Sigmoid colon (tissue), 7 donors: Measurements from ENCODE around the gene ACE. TPM values are rescaled to one million over a fixed set of nuclear protein-coding genes. Genes with fewer than 3 reads are reported as not detected.

ENCODE experiments used
- DNase-seq: peaks from one replicate; pipeline ENCODE4 v3.0.0-alpha.2; 2019
- H3K27ac ChIP-seq, 4 donors: fragments of 200-600 bp; sonication (generic); one replicate each; pipeline ENCODE4 v1.5.1; 2016 to 2019; ENCODE audit warnings: mild to moderate bottlenecking in 1 of 4
- H3K27me3 ChIP-seq, 3 donors: fragments of 200-600 bp; sonication (generic); one replicate each; pipeline ENCODE4 v1.5.1; 2019; ENCODE audit warnings: mild to moderate bottlenecking in 1 of 3
- H3K36me3 ChIP-seq, 4 donors: fragments of 200-600 bp; sonication (generic); one replicate each; pipeline ENCODE4 v1.5.1; 2016 to 2019
- H3K4me1 ChIP-seq, 4 donors: fragments of 200-600 bp; sonication (generic); one replicate each; pipeline ENCODE4 v1.5.1; 2017 to 2019
- H3K4me3 ChIP-seq, 4 donors: fragments of 200-600 bp; sonication (generic); one replicate each; pipeline ENCODE4 v1.5.1; 2017 to 2019; ENCODE audit warnings: mild to moderate bottlenecking in 2 of 4, moderate library complexity in 1 of 4
- H3K9me3 ChIP-seq, 4 donors: fragments of 200-600 bp in 3 of 4; sonication (generic) in 3 of 4; one replicate each; pipeline versions ENCODE4 v1.5.1 to v1.6.1; 2013 to 2019
- CTCF ChIP-seq, 4 experiments: fragments of 450-650 bp in 3 of 4; fragments of 200-600 bp in 1 of 4; IDR thresholded peaks; one replicate each; pipeline ENCODE4 v1.5.1; 2016 to 2019; ENCODE audit warnings: antibody characterized with exemption in 4 of 4, mild to moderate bottlenecking in 3 of 4, moderate library complexity in 2 of 4
- EP300 ChIP-seq, 4 donors: sonication (generic); formaldehyde crosslinking; IDR thresholded peaks; one replicate each; pipeline ENCODE4 v1.6.1; 2017; ENCODE audit warnings: antibody characterized with exemption in 4 of 4
- POLR2A ChIP-seq, 2 donors: fragments of 450-650 bp; IDR thresholded peaks; one replicate each; pipeline ENCODE4 v1.6.1; 2016; ENCODE audit warnings: antibody characterized with exemption in 2 of 2, mild to moderate bottlenecking in 2 of 2, moderate library complexity in 2 of 2
- POLR2AphosphoS5 ChIP-seq, 4 donors: sonication (generic); formaldehyde crosslinking; IDR thresholded peaks; one replicate each; pipeline ENCODE4 v1.6.1; 2017; ENCODE audit warnings: antibody characterized with exemption in 4 of 4
- WGBS, 2 donors: extraction: QIAGEN DNeasy Blood & Tissue Kit; methylation state at CpG; one replicate each; pipeline ENCODE4 v1.1.7; 2013; 5-methylcytosine and 5-hydroxymethylcytosine counted together
- intact Hi-C: fragments of 100-400 bp; cut with DNase I; formaldehyde crosslinking; loops from one replicate; pipeline ENCODE4 v1.15.1; 2023
- polyA plus RNA-seq, 3 donors: library from polyadenylated mRNA; stranded (reverse); fragments of 200-250 nt; gene quantifications; one replicate each; pipeline ENCODE4 v1.2.3, GENCODE V29; 2013
- total RNA-seq, 4 donors: library from RNA; depleted of rRNA; stranded (reverse); fragments of >200 nt; gene quantifications; one replicate each; pipeline ENCODE4 v1.1.0, GENCODE V29; 2016
- donor health status: healthy with polysubstance abuse.
- donor health status: Bipolar disorder and iron deficiency.
- donor health status: healthy.

The ACE gene
- total and polyA plus RNA-seq, 7 donors, result 1.4 to 24.9 (median 2.5) TPM

- Histone ChIP-seq H3K4me1 (peaks cover 0 to 10% (median 9%) of the 10 kb centered on the region in 4 donors), H3K36me3 (no peaks in the 10 kb centered on the region), H3K27me3 (peaks cover 15 to 34% (median 25%) of the 10 kb centered on the region in 3 donors), H3K4me3 (peak overlapping the region in 2 of 4 donors; percentile 7 to 20), H3K27ac (no peak overlapping the region), H3K9me3 (no peaks in the 10 kb centered on the region)
- DNase-seq, result peak; percentile 61
- intact Hi-C loops, result no loop called here
- WGBS, 2 donors, result 3 to 5% methylated on average over 62 of the region's 62 CpGs
- TF ChIP-seq CTCF (IDR thresholded peaks at IDR 0.05) (no peak), POLR2AphosphoS5 (IDR thresholded peaks at IDR 0.05) (no peak), POLR2A (IDR thresholded peaks at IDR 0.05) (no peak), EP300 (IDR thresholded peaks at IDR 0.05) (no peak)
These were observed 61.3 kb downstream of the ACE start for GRCh38 chr17:63537991-63538692.

DNA sequence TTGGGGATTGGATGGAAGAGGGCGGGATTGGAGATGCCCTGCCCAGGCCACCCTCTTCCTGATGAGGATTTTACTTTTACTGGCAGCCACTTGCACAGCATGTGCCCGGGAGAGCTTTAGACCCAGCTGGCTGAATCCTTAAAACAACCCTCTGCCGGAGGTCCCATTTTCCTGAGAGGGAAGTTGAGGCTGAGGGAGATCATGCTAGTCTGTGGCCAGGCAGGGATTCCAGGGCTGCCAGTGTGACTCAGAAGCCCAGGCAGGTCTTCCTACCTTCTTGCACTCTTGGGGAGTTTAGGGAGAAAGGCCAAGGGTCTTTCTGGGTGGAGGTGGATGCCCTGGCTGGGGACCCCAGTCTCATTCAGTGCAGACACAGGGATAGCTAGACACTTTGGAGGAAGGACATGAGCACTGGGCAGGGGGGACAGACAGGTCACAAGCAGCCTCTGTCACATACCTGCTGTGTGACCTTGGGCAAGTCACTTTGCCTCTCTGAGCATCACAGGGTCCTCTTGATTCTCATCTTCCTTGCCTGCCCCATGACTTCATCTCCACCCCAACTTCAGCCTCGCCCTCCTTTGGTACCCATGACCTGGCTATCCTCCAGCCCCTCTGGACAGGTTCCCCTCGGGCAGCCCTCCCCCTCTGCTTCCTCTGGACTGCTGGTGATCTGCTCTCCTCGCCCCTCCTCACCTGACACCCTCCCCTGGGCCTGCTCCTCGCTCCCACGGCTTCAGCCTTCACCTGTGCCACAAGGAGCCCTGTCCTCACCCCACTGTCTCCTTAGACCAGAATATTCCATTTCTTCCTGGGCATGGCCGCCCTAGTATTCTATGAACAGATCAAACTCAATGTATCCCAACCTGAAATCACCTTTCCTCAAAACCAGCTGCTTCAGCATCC is 62.1 kb downstream of the ACE start:
- Histone ChIP-seq H3K4me3 (no peak overlapping the region), H3K27ac (no peak overlapping the region), H3K9me3 (no peaks in the 10 kb centered on the region), H3K27me3 (peaks cover 15 to 34% (median 25%) of the 10 kb centered on the region in 3 donors), H3K36me3 (no peaks in the 10 kb centered on the region), H3K4me1 (peaks cover 0 to 10% (median 9%) of the 10 kb centered on the region in 4 donors)
- WGBS, 2 donors, result 46 to 77% methylated on average over 9 of the region's 9 CpGs
- peak; percentile 40 for DNase-seq
- TF ChIP-seq CTCF (IDR thresholded peaks at IDR 0.05), result no peak
- no peak for TF ChIP-seq POLR2AphosphoS5 (IDR thresholded peaks at IDR 0.05)
- TF ChIP-seq POLR2A (IDR thresholded peaks at IDR 0.05), result no peak
- no peak for TF ChIP-seq EP300 (IDR thresholded peaks at IDR 0.05)
- intact Hi-C loops, result no loop called here

- Histone ChIP-seq H3K27me3 (peaks cover 15 to 34% (median 25%) of the 10 kb centered on the region in 3 donors), H3K4me1 (peaks cover 0 to 10% (median 9%) of the 10 kb centered on the region in 4 donors), H3K36me3 (no peaks in the 10 kb centered on the region), H3K9me3 (no peaks in the 10 kb centered on the region), H3K27ac (no peak overlapping the region), H3K4me3 (no peak overlapping the region)
- 67 to 80% methylated on average over 4 of the region's 4 CpGs for WGBS, 2 donors
- TF ChIP-seq EP300 (IDR thresholded peaks at IDR 0.05) (no peak), CTCF (IDR thresholded peaks at IDR 0.05) (no peak), POLR2AphosphoS5 (IDR thresholded peaks at IDR 0.05) (no peak), POLR2A (IDR thresholded peaks at IDR 0.05) (no peak)
- DNase-seq, result no peak
- intact Hi-C loops, result no loop called here
These were observed 63.7 kb downstream of the ACE start for GRCh38 chr17:63540590-63540989.

DNA sequence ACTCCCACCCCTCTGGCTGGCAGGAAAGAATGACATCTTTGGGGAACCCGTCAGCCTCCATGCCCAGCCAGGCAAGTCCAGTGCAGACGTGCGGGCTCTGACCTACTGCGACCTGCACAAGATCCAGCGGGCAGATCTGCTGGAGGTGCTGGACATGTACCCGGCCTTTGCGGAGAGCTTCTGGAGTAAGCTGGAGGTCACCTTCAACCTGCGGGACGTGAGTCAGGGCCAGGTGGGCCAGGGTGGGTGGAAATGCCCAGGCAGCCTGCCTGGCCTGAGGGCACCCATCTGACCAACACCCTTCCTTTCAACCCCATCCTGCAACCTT is 65.3 kb downstream of the ACE start:
- peaks cover 15 to 30% (median 21%) of the 10 kb centered on the region in 3 donors for H3K27me3 ChIP-seq
- H3K4me3 ChIP-seq, result no peak overlapping the region
- no peaks in the 10 kb centered on the region for H3K36me3 ChIP-seq
- peaks cover 0 to 10% (median 9%) of the 10 kb centered on the region in 4 donors for H3K4me1 ChIP-seq
- intact Hi-C loops, result no loop called here
- 95% methylated on average over 9 of the region's 9 CpGs for WGBS, 2 donors
- no peaks in the 10 kb centered on the region for H3K9me3 ChIP-seq
- H3K27ac ChIP-seq, result no peak overlapping the region
- no peak for TF ChIP-seq POLR2A (IDR thresholded peaks at IDR 0.05)
- TF ChIP-seq POLR2AphosphoS5 (IDR thresholded peaks at IDR 0.05), result no peak
- TF ChIP-seq CTCF (IDR thresholded peaks at IDR 0.05), result no peak
- no peak for TF ChIP-seq EP300 (IDR thresholded peaks at IDR 0.05)
- DNase-seq, result no peak
